Activated naive CD4-positive, alpha-beta T cell treated with anti-CD3 and anti-CD28 coated beads, Interleukin-2, amount 50 U/mL, for 24 hours (primary cell): ENCODE results near the gene ATP1A2.

ENCODE experiments used
- H3K27ac Mint-ChIP-seq: one replicate; pipeline ENCODE4 v1.8.0; 2021; ENCODE audit warnings: mild to moderate bottlenecking, mixed read lengths
- H3K27me3 Mint-ChIP-seq: one replicate; pipeline ENCODE4 v1.8.0; 2021; ENCODE audit warnings: mixed read lengths
- H3K36me3 Mint-ChIP-seq: one replicate; pipeline ENCODE4 v1.8.0; 2021; ENCODE audit warnings: mixed read lengths
- H3K4me1 Mint-ChIP-seq: one replicate; pipeline ENCODE4 v1.8.0; 2021; ENCODE audit warnings: mixed read lengths
- H3K4me3 Mint-ChIP-seq: one replicate; pipeline ENCODE4 v1.8.0; 2021; ENCODE audit warnings: mild to moderate bottlenecking, mixed read lengths
- H3K9me3 Mint-ChIP-seq: one replicate; pipeline ENCODE4 v1.8.0; 2021; ENCODE audit warnings: mixed read lengths

Gene ATP1A2

DNA sequence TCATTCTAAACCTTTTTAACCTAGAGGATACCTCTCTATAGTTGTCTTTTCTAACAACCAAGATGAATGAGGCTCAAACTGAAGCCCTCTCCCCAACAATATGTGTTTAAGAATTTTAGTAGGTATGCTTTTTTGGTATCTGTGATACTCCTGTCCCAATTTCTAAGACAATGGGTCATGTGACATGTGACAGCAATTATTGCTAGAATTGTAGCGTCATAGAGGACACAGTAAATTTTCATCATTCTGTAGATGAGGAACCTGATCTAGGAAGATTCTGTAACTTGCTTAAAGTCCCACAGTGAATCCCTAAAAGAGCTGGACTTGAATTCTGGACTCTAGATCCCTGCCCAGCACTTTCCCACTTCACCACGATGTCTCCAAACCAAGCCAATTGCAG, 63.2 kb downstream of the ATP1A2 start:
- no peak overlapping the region for H3K27ac Mint-ChIP-seq
- H3K4me1 Mint-ChIP-seq = no peaks in the 10 kb centered on the region
- no peaks in the 10 kb centered on the region for H3K36me3 Mint-ChIP-seq
- H3K27me3 Mint-ChIP-seq = no peaks in the 10 kb centered on the region
- no peaks in the 10 kb centered on the region for H3K9me3 Mint-ChIP-seq
- no peak overlapping the region for H3K4me3 Mint-ChIP-seq

DNA sequence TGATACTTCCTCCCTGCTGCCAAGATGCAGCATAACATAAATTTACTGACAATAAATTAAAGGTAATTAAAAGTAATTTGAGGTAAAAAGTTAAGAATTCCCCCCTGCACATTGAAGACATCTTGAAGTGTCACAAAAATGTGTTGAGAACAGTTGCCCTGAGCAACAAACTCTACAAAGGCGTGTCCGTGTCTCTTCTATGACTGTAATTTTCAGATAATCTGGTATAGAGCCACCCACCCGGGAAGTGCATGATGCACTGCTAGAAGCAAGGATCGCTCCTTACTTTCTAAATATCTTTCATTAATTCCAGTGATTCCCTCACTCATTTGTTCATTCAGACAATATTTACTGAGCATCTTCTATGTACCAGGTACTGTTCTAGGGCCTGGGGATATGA, 63.8 kb downstream of the ATP1A2 start:
- Mint-ChIP-seq H3K27ac (no peak overlapping the region), H3K27me3 (no peaks in the 10 kb centered on the region), H3K9me3 (no peaks in the 10 kb centered on the region), H3K36me3 (no peaks in the 10 kb centered on the region), H3K4me3 (no peak overlapping the region), H3K4me1 (no peaks in the 10 kb centered on the region)

DNA sequence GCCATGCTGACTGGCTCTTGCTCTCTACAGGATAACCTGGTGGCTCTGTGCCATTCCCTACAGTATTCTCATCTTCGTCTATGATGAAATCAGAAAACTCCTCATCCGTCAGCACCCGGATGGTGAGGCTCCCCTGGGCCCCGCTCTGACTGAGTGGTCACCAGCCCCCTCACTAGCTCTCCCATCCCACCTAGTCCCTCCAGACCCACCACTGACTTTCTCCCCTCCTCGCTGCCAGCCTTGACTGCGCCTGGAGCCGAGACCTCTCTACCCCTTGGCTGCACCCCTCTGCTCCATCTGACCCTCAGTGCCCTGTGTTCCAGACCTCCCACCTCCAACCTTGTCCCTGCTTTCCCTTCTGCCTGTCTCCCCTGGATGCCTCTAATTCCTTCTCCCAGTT, 70.7 kb downstream of the ATP1A2 start:
- Mint-ChIP-seq H3K9me3 (no peaks in the 10 kb centered on the region), H3K27me3 (peaks cover 3% of the 10 kb centered on the region), H3K4me3 (no peak overlapping the region), H3K4me1 (no peaks in the 10 kb centered on the region), H3K27ac (peak overlapping the region; percentile 9), H3K36me3 (no peaks in the 10 kb centered on the region)

DNA sequence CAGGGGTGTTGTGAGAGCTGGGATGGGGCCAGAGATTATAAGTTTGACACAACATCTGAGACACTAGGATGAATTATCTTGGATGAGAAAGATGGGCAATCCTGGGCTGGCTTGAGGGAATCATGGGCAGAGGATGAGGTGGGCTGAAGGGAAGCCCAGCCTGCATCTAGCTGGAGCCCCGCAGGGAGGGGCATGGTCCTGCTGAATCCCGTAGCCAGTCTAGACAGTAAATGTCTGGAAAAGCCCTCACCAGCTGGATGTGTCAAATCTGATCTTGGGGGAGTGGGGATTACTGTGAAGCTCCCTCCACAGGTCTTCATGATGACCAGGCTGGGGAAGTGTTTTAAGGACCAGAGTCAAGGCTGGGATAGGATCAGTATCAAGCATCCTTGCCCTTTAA, 71.2 kb downstream of the ATP1A2 start:
- no peak overlapping the region for H3K27ac Mint-ChIP-seq
- H3K4me3 Mint-ChIP-seq = no peak overlapping the region
- no peaks in the 10 kb centered on the region for H3K36me3 Mint-ChIP-seq
- peaks cover 3% of the 10 kb centered on the region for H3K27me3 Mint-ChIP-seq
- H3K9me3 Mint-ChIP-seq = no peaks in the 10 kb centered on the region
- H3K4me1 Mint-ChIP-seq = no peaks in the 10 kb centered on the region

DNA sequence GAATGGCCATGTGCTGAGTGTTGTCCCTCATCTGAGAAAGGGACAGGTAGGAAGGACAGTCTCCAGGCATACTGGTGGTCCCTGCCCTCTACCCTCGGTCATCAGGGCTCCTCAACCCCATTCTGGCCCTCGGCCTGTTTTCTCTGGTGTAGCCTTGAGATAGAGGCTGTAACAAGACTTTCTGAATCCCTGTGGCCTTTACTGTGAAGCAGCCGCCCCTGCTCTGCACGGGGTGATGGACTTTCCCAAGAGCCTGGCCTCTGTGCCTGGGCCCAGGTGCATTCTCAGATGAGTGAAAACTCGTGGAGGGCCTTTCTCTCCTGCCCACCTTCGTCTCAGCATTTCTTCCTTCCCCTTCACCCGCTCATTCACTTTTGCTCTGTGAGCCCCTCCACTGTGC, 71.8 kb downstream of the ATP1A2 start:
- Mint-ChIP-seq H3K4me1 (no peaks in the 10 kb centered on the region), H3K9me3 (no peaks in the 10 kb centered on the region), H3K4me3 (no peak overlapping the region), H3K27ac (no peak overlapping the region), H3K27me3 (peaks cover 3% of the 10 kb centered on the region), H3K36me3 (no peaks in the 10 kb centered on the region)

DNA sequence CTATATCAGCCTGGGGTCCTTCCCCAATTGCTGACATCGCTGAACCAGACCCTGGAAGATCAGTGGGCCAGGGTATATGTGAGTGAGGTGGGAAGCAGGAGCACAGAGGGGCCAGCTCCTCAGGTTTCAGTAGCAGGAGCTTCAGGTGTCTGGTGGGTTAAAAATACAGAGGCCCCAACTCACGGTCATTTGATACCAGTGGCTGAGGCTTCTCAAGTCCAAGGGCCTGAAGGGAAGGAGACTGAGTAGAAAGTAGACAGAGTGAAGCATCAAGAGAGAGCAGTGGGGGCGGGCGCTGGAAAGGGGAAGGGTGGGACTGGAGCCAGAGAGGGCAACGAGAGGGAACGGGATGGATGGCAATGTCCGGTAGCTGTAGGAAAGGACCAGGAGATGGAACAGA, 72.8 kb downstream of the ATP1A2 start:
- H3K27me3 Mint-ChIP-seq = peaks cover 3% of the 10 kb centered on the region

DNA sequence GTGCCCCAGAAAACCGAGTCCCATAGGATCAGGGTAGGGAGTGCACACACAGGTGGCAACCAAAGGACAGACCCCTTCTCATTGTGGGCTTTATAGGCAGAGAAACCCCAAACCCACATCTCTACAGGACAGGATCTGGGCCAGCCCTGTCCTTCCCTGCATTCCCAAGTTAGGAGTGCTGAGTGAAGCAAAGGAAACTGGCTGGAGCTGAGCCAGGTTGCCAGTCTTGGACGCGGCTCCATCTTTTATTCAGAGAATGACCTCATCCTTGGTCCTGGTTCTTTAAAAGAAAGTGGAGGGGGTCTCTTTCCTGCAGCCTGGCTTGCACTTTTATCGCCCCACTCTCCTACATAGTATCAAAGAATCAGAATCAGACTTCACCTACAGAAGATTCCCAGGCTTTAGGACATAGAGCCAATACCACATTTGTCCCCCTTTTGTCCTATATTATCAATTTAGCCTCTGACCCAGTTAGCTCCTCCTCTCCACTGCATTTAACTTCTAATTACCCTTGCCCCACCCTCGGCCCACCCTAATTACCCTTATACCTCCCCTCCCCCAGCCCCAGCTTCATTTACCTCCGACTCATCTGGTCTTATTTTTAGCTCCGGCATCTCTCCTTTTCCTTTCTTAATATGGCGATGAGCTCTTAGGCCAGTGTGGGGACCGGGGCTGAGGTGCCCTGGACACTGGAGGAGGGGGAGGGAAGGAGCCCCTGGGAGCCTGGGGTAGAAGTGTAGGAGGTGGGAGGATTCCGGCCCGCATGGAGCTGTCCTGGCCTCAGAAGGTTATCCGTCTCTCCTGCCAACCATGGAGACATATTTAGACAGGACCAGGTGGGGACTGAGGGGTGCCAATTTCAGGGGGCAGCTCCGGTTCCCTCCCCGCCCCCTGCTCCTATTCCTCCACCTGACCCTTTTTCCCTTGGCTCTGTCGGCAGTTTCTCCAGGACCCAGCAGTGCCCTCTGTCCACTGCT, 74.4 kb downstream of the ATP1A2 start, which contains the start of gene CASQ1:
CASQ1 (plus strand) TSS at position 927 of the 977 bp plus-strand sequence. CDS start 177 bp downstream, outside the sequence.
- Mint-ChIP-seq H3K4me3 (no peak within 1 kb of the TSS), H3K36me3 (no peaks in the 10 kb centered on the region), H3K27me3 (peaks cover 2% of the 10 kb centered on the region), H3K9me3 (no peaks in the 10 kb centered on the region), H3K4me1 (no peaks in the 10 kb centered on the region), H3K27ac (no peak within 1 kb of the TSS)

More for the DNA sequence above, 72.8 kb downstream of the ATP1A2 start:
- Mint-ChIP-seq H3K27ac (no peak overlapping the region), H3K9me3 (no peaks in the 10 kb centered on the region), H3K4me1 (no peaks in the 10 kb centered on the region), H3K36me3 (no peaks in the 10 kb centered on the region), H3K4me3 (no peak overlapping the region)

DNA sequence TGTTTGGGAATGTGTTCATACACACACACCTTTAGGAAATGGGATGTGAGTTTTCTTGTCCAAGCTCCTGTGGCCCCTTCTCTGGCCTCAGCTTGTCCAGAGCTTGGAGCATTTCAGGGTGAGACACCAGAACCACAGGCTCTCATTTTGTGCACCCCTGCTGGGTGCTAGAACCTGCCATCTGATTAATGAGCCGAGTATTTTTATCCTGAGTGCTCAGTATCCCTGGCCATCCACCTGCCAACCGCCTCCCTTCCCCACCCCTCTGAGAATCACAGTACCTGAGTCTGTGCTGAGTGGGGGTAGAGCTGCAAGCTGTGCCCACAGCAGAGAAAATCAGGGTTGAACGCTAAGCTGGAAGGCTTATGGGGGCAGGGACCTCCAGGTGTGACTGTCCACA, 76.2 kb downstream of the ATP1A2 start:
- H3K36me3 Mint-ChIP-seq = no peaks in the 10 kb centered on the region
- no peaks in the 10 kb centered on the region for H3K9me3 Mint-ChIP-seq
- no peak overlapping the region for H3K27ac Mint-ChIP-seq
- no peaks in the 10 kb centered on the region for H3K27me3 Mint-ChIP-seq
- no peaks in the 10 kb centered on the region for H3K4me1 Mint-ChIP-seq
- H3K4me3 Mint-ChIP-seq = no peak overlapping the region

DNA sequence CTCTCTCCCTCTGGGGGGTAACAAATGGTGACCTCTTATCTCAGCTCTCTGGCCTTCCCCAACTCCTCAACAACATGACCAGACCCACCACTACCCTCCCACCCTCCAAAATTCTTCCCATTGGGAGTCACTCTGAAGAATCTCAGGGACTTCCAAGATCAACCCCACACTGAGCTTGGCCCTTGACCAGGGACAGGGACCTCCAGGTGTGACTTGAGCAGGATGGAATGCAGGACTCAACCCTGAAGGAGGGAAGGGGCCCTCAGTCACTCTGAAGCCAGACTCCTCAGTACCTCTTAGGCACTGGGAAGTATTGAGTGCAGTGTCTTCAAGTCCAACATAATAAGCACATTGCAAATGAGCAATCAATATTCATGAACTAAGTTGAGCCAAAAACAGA, 76.7 kb downstream of the ATP1A2 start:
- no peak overlapping the region for H3K27ac Mint-ChIP-seq
- H3K9me3 Mint-ChIP-seq = no peaks in the 10 kb centered on the region
- H3K4me3 Mint-ChIP-seq = no peak overlapping the region
- no peaks in the 10 kb centered on the region for H3K27me3 Mint-ChIP-seq
- no peaks in the 10 kb centered on the region for H3K4me1 Mint-ChIP-seq
- H3K36me3 Mint-ChIP-seq = no peaks in the 10 kb centered on the region
